ENCODE measurements around the gene EHF.

DNA sequence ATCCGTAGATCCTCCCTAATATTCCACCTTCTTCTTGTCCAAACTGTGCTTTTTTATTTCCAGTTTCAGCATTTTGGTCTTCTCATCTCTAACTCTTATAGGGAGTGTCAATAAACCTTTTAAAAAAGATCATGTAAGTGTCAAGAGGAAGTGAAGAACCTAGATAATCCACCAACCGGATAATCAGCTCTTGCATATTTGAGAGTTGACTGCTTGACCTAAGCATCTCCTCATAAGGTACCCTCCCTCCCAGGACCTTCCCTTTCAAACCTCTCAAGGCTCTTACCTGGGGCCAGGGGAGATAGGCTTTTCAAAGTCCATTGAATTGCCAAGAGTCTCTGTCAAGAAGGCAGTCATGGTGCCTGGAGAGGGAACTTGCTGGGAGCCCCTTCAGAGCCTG, 691 bp upstream of the EHF start:
- TF ChIP-seq, protein P1, sequence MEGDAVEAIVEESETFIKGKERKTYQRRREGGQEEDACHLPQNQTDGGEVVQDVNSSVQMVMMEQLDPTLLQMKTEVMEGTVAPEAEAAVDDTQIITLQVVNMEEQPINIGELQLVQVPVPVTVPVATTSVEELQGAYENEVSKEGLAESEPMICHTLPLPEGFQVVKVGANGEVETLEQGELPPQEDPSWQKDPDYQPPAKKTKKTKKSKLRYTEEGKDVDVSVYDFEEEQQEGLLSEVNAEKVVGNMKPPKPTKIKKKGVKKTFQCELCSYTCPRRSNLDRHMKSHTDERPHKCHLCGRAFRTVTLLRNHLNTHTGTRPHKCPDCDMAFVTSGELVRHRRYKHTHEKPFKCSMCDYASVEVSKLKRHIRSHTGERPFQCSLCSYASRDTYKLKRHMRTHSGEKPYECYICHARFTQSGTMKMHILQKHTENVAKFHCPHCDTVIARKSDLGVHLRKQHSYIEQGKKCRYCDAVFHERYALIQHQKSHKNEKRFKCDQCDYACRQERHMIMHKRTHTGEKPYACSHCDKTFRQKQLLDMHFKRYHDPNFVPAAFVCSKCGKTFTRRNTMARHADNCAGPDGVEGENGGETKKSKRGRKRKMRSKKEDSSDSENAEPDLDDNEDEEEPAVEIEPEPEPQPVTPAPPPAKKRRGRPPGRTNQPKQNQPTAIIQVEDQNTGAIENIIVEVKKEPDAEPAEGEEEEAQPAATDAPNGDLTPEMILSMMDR (conservative IDR thresholded peaks at IDR 0.05 in 1 of 2, IDR thresholded peaks at IDR 0.05 in 1 of 2; ENCODE audit: low read depth in 1 of 2, low read length in 2 of 2): no peak
- TF ChIP-seq EZH2 (IDR thresholded peaks at IDR 0.05; ENCODE audit: low read length, missing control alignments): no peak

Data from fibroblast of lung (primary cell).